DMS153 (cell line): ENCODE data around the gene GRIK4.

Experiments used
- DNase-seq: peaks from one replicate; lab custom pipeline; 2025; lab: John Stamatoyannopoulos, UW

The GRIK4 gene

DNA sequence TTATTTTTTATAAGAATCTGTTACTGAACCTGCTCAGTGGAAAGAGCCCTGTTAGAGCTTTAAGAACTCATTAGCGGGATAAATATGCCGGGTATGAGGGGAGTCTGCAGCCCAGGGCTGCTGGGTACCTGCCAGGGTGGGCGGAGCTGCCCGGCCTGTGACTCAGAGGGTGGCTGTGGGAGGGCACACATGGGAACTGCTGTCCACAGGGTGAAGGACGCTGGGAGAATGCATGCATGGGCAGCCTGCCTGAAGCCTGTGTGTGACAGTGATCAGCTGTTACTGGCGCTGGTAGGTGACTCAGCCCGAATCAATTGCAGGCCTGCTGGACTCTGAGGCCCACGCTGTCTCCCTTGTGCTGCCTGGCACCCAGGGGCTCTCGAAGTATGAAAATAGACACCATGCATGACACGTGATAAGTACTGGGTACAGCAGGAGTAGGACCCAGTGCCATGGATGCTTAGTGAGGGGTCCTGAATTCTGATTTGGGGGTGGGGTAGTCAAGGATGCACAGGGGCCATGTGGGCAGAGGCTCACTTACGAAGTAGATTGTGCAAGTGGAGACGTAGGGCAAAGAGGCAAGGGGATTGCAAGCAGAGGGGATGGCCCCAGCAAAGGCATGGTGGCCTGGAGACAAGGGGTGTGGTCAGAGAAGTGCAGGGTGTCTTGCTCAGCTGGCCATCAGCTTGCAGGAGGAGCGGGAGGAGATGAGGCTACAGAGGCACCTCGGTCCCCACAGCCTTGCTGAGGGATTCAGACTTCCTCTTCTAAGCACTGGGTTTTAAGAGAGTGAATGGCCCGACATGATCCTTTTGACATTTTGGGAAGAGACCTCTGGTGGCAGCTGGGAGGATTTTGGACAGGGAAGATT, 36.5 kb downstream of the GRIK4 start:
- DNase-seq = peak; percentile 29

DNA sequence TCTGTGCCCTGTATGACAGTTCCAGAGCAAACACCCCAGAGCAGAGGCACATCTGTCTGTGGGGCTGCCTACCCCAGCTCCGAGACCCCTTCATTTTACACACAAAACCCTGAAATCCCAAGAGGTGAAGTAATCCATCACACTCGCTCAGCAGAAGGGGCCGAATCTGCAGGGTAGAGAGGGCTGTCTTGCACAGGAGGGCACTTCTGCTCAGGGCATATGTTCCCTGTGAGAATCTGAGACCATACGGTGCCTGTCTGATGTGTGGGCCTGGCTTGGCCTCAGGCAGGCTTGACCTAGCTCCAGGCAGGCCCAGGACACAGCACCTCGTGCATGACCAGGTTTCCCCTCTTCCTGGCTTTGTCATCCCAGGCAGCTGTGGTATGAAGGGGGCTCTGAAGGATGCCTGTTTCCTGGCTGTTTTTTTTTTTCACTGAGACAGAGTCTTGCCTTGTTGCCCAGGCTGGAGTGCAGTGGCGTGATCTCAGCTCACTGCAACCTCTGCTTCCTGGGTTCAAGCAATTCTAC, 37.2 kb downstream of the GRIK4 start:
- DNase-seq = no peak

GRCh38 chr11:120549346-120549745, 37.8 kb downstream of the GRIK4 start:
- DNase-seq = no peak

DNA sequence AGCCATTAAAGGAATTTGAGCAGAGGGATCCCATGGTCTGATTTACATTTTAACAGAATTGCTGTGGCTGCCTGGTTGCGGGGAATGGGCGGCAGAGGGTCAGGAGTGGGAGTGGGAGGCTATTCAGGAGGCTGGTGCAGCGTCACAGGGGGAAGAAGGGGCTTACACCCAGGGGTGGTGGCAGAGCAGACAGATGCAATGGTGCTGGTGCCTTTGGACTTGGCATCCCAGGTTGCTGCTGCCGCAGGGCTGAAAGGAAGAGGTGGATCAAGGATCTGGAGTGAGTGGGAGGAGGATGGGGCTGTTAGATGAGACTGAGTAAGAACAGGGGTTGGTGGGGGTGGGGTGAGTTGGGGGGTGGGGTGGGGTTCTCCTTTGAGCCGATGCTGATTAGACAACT, 38.5 kb downstream of the GRIK4 start:
- DNase-seq = no peak

DNA sequence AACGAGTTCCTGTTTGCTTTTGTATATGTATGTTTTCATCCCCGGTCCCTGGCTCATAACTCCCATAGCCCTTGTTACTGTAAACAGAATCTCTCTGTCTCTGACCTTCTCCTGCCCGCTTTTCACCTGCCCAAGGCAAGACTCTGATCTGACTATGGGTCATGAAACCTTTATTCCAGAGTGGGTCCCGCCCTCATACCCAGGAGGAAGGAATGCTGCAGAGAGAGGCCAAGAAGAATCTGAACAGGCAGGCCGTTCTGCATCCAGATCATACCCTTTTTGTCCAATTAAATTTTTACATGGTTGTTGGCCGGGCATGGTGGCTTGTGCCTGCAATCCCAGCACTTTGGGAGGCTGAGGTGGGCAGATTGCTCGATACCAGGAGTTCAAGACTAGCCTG, 39.6 kb downstream of the GRIK4 start:
- no peak for DNase-seq

GRCh38 chr11:120554766-120555432, 43.4 kb downstream of the GRIK4 start:
- no peak for DNase-seq

- no peak for DNase-seq
These were observed 43.9 kb downstream of the GRIK4 start for GRCh38 chr11:120555433-120555773.

DNA sequence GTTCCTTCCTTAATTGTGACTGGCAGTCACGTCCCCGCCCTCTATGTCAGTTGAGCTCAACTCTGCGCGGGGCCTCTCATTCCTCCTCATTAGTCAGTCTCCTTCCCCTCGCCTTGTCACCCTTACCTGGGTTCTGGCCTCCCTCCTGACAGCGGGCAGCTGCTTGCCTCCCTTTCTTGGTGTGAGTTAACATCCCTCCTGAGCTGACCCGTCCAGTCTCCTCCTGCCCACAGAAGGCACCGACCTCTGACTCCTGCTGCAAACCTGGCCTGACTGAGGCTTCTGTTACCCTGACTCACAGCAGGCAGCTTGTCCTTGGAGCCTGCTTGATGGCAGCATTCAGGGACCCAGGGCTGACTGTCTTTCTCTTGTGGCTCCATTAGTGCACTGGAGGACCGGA, 45.2 kb downstream of the GRIK4 start:
- DNase-seq = no peak

DNA sequence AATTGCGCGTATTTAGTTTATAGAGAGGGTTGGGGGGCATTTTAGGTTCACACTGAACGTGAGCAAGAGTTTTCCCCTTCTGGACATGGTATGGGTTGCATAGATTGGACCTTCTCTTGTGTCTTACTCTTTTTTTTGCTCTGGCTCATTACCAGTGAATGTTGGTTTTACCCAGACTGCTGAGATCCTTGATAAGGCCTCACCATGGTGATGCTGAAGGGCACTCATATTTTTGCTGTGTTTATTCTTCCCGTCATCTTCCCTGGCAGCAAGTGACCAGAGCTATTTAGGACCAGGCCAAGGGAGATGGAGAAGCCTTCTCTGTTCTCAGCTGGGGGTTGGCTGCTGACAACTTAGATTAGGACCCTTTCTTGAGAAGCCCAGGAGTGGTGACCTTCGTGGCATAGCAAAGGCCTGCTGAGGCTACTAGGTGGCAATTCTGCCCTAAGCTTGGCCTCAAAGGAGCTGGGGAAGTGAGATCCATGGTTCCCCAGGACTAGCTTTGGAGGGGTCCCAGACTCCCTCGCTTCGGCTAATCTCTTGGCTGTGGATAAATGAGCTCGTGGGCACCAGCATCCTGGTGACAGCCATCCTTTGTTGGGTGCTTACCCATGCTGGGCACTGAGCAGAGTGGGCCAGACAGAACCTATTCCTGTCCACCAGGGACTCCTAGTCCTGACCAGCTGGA, 47.3 kb downstream of the GRIK4 start:
- DNase-seq = no peak

DNA sequence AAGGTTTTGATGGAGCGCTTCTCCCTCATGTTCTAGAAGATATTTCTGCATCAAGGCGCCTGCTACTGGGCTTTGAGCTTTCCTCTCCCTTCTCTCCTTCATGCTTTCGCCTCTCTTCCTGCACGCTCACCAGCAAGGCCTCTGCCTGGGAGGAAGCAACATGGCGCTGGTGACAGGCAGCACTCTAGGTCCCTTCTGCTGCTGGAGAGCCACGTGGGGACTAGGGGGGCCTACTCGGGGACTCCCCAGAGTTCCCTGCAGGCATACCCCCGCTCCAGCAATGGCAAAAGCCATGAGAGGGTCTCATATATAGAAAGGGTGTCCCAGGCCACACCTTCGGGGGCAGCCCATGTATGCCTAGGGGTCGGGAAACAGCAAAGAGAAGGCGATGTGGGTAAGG, 49.7 kb downstream of the GRIK4 start:
- no peak for DNase-seq

- DNase-seq = no peak
These were observed 51.4 kb downstream of the GRIK4 start for GRCh38 chr11:120562806-120563425.

- no peak for DNase-seq
These were observed 52.4 kb downstream of the GRIK4 start for GRCh38 chr11:120563703-120564572.

DNA sequence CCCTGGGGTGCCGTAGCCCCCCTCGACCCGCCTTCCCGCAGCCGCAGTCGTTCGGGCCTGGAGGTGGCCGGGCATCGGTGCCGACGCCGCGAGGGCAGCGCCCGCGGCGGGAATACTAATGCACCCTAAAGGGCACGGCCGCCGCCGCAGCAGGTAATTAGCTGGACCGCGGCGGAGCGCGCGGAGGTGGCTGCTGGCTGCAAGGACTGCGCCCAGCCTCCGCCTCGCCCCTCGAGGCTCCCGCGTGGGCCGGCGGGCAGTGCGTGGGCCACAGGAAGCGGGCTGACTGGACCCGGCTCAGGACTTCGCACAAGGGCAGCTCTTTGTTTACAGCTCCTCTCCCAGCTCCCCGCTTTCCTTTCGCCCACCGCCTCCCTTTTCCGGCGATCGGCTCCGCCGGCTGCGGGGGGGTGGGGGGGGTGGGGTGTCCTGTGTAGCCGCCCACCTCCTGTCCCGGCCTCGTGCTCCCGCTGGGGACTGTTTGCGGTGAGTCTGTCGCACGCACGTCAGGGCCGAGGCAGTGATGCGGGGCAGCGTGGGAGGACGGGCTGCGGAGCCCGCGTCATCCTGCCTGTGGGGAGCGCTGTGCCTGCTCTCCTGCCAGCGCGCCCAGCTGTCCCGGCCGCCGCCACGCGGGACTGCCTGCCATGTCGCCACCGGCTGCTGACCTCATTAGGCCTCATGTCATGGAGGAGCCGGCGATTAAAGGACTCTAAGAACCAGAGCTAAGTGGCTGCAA, 53.2 kb downstream of the GRIK4 start:
- DNase-seq = no peak

- DNase-seq = no peak
These were observed 54.1 kb downstream of the GRIK4 start for GRCh38 chr11:120565466-120566155.

- DNase-seq = no peak
These were observed 54.6 kb downstream of the GRIK4 start for GRCh38 chr11:120566176-120566575.

- no peak for DNase-seq
These were observed 57.2 kb downstream of the GRIK4 start for GRCh38 chr11:120568572-120569307.

- no peak for DNase-seq
These were observed 58.3 kb downstream of the GRIK4 start for GRCh38 chr11:120569861-120570260.

DNA sequence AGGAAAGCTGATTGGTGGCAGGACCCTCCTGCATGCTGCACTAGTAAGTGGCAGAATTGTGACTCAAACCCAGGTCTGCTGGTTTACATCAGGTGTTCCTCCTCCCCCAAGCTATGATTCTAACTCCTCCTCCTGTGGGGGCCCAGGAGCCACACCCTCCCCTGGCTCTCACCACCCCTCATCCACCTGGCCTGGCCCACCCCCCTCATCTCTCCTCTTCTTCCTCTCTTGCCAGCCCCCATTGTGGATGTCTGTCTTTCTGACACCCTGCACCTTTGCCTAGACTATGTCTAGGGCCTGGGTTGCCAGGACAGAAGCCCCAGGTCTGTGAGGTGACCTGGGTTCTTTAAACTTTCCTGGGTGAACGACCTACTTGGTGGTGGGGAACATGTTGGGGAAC, 59.9 kb downstream of the GRIK4 start:
- no peak for DNase-seq

- no peak for DNase-seq
These were observed 62.3 kb downstream of the GRIK4 start for GRCh38 chr11:120573756-120574354.
